AG04450 (cell line): ENCODE measurements around the gene MPDU1. TPM values are rescaled to one million over a fixed set of nuclear protein-coding genes. Genes with fewer than 3 reads are reported as not detected.

Experiments
- CTCF ChIA-PET: fragments of 300-600, 350-600 bp; formaldehyde crosslinking; extraction: SDS; loops from one replicate; lab custom pipeline; 2022; ENCODE audit warnings: antibody characterized with exemption, inconsistent platforms; lab: Charles Lee
- POLR2A ChIA-PET: fragments of 350-600 bp; formaldehyde crosslinking; extraction: SDS; loops from one replicate; lab custom pipeline; 2021; ENCODE audit warnings: antibody characterized with exemption, inconsistent platforms; lab: Yijun Ruan, JAX
- DNase-seq: peaks from one replicate; pipeline ENCODE4 v3.0.0-alpha.2; 2011; ENCODE audit warnings: low read depth, low spot score
- H3K27ac ChIP-seq: one replicate; pipeline ENCODE4 v1.5.1; 2012; ENCODE audit warnings: low read depth, low read length, control low read depth
- H3K27me3 ChIP-seq: one replicate; pipeline ENCODE4 v1.6.0; 2012; ENCODE audit warnings: low read length; ENCODE audit not compliant: control insufficient read depth, insufficient read depth
- H3K4me3 ChIP-seq: 2 replicates; pipeline ENCODE4 v1.5.1; 2011; ENCODE audit warnings: mild to moderate bottlenecking, low read depth, low read length, control low read depth
- H3K9me3 ChIP-seq: 2 replicates; pipeline ENCODE4 v1.5.1; 2012; ENCODE audit warnings: low read length; ENCODE audit not compliant: control insufficient read depth, insufficient read depth
- polyA plus RNA-seq: library from polyadenylated mRNA; depleted of rRNA; stranded (reverse); fragments of >200 nt; gene quantifications from 2 replicates; pipeline ENCODE4 v1.2.3, GENCODE V29; 2011
- TF ChIP-seq, protein P1 (sequence below): IDR thresholded peaks from 2 replicates; pipeline ENCODE4 v1.5.1; 2011; ENCODE audit warnings: low read depth, low read length, control low read depth, inconsistent platforms

MPDU1 gene
- polyA plus RNA-seq, 1 experiment, result 131 TPM

DNA sequence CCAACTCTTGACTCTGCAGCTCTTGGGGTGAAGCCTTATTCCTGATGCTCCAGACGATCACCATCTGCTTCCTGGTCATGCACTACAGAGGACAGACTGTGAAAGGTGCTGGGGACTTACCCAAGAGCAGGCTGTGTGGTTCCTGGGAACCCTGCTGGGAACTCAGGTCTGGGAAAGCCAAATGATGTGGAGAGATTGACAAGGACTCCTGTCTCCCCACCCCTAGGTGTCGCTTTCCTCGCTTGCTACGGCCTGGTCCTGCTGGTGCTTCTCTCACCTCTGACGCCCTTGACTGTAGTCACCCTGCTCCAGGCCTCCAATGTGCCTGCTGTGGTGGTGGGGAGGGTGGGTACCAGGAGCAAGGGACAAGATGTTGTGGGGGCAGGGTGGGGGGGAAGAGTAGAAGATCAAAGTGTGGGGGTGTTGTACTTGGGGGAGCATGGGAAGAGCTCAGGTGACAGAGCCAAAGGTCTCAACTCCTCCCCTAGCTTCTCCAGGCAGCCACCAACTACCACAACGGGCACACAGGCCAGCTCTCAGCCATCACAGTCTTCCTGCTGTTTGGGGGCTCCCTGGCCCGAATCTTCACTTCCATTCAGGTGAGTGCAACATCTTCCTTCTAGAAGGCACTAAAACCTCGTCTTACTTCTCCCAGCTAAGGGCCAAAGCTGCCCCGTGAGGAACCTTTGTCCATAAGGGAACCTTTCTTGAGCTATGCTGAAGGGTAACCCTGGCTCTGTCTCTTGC is 3.2 kb downstream of the MPDU1 start:
- peak overlapping the region; percentile 94 for H3K27ac ChIP-seq
- ChIA-PET CTCF (interaction anchor here (0.9 to 2.5 kb wide), 5 partner anchors 13 to 231 kb away, joined by 3 to 10 read pairs (median 5); partner anchors contain the start of genes SENP3, TP53 and WRAP53), POLR2A (interaction anchor here (0.9 to 1.4 kb wide), 5 partner anchors 8 to 100 kb away, joined by 3 to 8 read pairs (median 4); partner anchors contain the start of gene CD68)
- no peak for DNase-seq
- H3K9me3 ChIP-seq, result peaks cover 8% of the 10 kb centered on the region; the same call in 1 of the 2 replicates
- H3K27me3 ChIP-seq, result no peaks in the 10 kb centered on the region
- TF ChIP-seq, protein P1, sequence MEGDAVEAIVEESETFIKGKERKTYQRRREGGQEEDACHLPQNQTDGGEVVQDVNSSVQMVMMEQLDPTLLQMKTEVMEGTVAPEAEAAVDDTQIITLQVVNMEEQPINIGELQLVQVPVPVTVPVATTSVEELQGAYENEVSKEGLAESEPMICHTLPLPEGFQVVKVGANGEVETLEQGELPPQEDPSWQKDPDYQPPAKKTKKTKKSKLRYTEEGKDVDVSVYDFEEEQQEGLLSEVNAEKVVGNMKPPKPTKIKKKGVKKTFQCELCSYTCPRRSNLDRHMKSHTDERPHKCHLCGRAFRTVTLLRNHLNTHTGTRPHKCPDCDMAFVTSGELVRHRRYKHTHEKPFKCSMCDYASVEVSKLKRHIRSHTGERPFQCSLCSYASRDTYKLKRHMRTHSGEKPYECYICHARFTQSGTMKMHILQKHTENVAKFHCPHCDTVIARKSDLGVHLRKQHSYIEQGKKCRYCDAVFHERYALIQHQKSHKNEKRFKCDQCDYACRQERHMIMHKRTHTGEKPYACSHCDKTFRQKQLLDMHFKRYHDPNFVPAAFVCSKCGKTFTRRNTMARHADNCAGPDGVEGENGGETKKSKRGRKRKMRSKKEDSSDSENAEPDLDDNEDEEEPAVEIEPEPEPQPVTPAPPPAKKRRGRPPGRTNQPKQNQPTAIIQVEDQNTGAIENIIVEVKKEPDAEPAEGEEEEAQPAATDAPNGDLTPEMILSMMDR, result peak; percentile 28; the same call in 1 of the 2 replicates
- H3K4me3 ChIP-seq, result no peak overlapping the region; the same call in 1 of the 2 replicates

DNA sequence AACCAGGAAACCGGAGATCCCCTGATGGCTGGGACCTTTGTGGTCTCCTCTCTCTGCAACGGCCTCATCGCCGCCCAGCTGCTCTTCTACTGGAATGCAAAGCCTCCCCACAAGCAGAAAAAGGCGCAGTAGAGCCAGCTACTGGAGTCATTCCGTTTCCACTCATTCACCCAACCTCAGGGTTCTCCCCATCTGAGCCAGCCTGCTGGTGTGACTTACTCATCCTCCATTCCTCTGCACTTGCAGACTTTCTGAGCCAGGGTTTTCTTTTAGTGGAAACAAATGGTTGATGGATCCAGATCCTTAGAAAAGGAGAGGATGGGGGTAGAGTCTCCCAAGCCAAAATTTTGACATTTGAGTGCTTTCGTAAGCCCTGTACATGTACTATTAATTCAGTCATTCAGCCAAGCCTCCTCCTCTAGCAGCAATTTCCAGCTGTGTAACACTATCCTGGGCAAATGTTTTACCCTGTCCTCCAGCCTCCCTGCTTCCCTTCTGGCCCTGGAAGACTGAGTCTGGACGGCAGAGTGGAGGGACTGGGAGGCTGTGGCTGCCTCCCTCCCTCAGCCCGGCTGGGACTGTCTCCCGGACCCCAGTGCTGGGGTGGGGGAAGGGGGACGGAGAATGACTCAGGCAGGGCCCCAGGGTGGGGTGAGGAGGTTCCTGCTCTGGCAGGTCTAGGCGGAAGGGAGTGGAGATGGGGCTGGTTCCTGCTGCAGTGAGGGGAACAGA is 3.9 kb downstream of the MPDU1 start:
- DNase-seq, result peak; percentile 91
- peaks cover 8% of the 10 kb centered on the region; the same call in 1 of the 2 replicates for H3K9me3 ChIP-seq
- H3K27me3 ChIP-seq, result no peaks in the 10 kb centered on the region
- TF ChIP-seq, protein P1, result peak; percentile 26; the same call in 1 of the 2 replicates
- CTCF ChIA-PET, result interaction anchor here (0.9 to 2.5 kb wide), 5 partner anchors 13 to 231 kb away, joined by 3 to 10 read pairs (median 5); partner anchors contain the start of genes SENP3, TP53 and WRAP53
- POLR2A ChIA-PET, result interaction anchor here (0.9 to 1.4 kb wide), 5 partner anchors 8 to 99 kb away, joined by 3 to 8 read pairs (median 4); partner anchors contain the start of gene CD68
- peak overlapping the region; percentile 17 for H3K4me3 ChIP-seq
- H3K27ac ChIP-seq, result peak overlapping the region; percentile 94

DNA sequence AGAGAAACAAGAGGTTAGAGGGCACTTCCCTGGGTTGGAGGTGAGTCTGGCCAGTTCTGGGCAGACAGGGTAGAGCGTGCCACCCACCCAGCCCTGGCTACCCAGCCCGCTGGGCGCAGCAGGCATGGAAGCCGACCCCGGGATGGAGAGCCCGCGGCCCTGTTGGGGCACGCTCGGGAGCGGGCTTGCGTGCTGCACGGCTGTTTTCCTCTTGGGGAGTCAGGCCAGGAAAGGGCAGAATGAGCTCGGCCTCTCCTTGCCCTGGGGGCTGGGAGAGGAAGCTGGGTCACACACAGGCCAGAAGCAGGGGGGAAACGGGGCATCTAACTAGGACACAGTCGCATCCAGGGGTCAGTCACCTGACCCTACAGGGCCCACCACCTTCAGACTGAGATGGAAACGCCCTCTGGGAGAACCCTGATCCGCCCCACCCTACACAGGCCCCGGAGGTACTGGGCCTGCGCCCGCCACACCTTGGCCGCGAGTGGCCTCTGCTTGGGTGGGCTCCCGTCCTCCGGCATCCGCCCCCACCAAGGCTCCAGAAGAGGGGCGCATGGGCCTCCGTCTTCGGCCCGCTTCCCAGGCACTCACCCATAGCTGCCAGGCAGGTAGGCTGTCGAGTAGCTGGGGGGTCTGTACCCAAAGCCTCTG is 5.0 kb downstream of the MPDU1 start:
- peak overlapping the region; percentile 34 for H3K4me3 ChIP-seq
- TF ChIP-seq, protein P1, result no peak

DNA sequence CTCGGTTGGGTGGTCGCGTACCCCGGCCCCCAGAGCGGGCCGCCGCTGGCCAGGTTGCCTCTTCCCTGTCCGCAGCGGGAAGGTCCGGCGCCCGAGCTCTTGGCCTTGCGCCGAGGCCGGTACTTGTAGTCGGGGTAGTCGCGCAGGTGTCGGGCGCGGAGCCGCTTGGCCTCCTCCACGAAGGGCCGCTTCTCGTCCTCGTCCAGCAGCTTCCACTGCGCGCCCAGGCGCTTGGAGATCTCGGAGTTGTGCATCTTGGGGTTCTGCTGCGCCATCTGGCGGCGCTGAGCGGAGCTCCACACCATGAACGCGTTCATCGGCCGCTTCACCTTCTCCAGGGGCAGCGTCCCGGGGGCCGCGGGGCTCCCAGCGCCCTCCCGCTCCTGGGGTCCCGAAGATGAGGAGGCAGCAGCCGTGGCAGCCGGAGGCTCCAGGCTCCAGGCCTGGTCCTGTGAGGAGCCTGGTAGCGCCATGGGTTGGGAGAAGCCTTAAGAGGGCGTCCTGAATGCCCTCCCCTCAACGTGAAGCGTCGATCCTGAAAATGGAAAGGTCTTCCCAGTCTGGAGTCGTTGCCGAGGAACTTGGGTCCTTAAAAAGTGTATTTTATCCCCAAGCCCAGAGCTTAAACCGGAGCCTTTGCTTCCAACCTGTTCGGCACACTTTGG is 5.7 kb downstream of the MPDU1 start:
- CTCF ChIA-PET, result interaction anchor here (0.5 to 2.4 kb wide), 28 partner anchors 8 to 544 kb away, joined by 3 to 39 read pairs (median 5); partner anchors contain the start of genes CD68, FXR2, NEURL4 and SENP3
- POLR2A ChIA-PET, result interaction anchor here (0.9 to 2.8 kb wide), 9 partner anchors 8 to 105 kb away, joined by 3 to 22 read pairs (median 4); partner anchors contain the start of genes CD68, POLR2A, SAT2 and SENP3
- H3K27me3 ChIP-seq, result no peaks in the 10 kb centered on the region
- peak overlapping the region; percentile 34 for H3K4me3 ChIP-seq
- DNase-seq, result no peak
- H3K9me3 ChIP-seq, result no peaks in the 10 kb centered on the region
- TF ChIP-seq, protein P1, result peak; percentile 87
- H3K27ac ChIP-seq, result peak overlapping the region; percentile 94

More for the DNA sequence above, 5.0 kb downstream of the MPDU1 start:
- ChIA-PET CTCF (interaction anchor here (0.6 to 2.4 kb wide), 23 partner anchors 8 to 543 kb away, joined by 3 to 39 read pairs (median 5); partner anchors contain the start of genes CD68, FXR2, NEURL4 and SENP3), POLR2A (interaction anchor here (0.9 to 2.8 kb wide), 9 partner anchors 8 to 104 kb away, joined by 3 to 22 read pairs (median 4); partner anchors contain the start of genes CD68, POLR2A, SAT2 and SENP3)
- peak overlapping the region; percentile 94 for H3K27ac ChIP-seq
- no peaks in the 10 kb centered on the region for H3K9me3 ChIP-seq
- DNase-seq, result no peak
- H3K27me3 ChIP-seq, result no peaks in the 10 kb centered on the region
